GM12875 (cell line): ENCODE data around the gene PWWP2B.
A peak's percentile ranks its signal among the peaks of the same experiment; 100 is the strongest.

Experiments
- H3K4me3 ChIP-seq: one replicate; pipeline ENCODE4 v1.5.1; 2011; ENCODE audit warnings: low read depth, low read length, control low read depth
- TF ChIP-seq, protein P1 (sequence below): IDR thresholded peaks from 2 replicates; pipeline ENCODE4 v1.5.1; 2011; ENCODE audit warnings: low read depth, mild to moderate bottlenecking, control low read depth, inconsistent platforms, low read length, moderate library complexity, borderline replicate concordance; ENCODE audit not compliant: insufficient read depth

Gene PWWP2B

GRCh38 chr10:132357286-132358058 is 39.5 kb upstream of the PWWP2B start:
- H3K4me3 ChIP-seq = no peak overlapping the region
- TF ChIP-seq, protein P1, sequence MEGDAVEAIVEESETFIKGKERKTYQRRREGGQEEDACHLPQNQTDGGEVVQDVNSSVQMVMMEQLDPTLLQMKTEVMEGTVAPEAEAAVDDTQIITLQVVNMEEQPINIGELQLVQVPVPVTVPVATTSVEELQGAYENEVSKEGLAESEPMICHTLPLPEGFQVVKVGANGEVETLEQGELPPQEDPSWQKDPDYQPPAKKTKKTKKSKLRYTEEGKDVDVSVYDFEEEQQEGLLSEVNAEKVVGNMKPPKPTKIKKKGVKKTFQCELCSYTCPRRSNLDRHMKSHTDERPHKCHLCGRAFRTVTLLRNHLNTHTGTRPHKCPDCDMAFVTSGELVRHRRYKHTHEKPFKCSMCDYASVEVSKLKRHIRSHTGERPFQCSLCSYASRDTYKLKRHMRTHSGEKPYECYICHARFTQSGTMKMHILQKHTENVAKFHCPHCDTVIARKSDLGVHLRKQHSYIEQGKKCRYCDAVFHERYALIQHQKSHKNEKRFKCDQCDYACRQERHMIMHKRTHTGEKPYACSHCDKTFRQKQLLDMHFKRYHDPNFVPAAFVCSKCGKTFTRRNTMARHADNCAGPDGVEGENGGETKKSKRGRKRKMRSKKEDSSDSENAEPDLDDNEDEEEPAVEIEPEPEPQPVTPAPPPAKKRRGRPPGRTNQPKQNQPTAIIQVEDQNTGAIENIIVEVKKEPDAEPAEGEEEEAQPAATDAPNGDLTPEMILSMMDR = no peak

DNA sequence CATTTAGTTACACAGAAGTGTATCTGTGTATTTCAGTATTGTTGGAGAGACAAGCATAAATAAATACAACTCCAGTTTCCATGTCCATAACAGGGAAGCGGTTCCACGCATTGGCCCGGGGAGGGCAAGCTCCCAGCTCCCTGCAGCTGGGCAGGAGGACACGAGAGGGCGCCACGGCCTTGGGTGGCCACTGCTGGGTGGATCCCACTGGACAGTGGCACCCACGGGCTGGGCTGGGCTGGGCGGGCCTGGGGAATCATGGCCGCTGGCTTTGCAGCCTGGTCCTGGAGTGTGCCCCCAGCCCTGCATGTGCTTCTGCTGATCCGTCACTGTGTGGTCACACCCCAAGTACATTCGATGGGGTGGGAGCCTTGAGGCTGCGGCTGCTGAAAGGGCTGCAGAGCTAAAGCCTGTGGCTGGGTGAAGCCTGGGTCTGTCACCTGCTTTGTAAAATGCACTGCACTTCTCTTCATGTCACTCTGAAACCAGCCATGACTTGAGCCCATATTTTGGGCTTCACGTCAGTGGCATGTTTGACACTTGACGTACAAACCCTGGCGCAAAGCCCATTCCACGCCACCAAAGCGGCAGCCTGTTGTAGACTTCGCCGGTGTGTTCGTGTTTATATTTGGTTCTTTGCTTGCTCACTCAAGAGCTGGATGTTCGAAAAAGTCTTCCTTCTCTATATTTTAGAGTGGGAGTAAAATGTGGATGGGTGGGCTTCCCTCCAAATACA is 37.5 kb upstream of the PWWP2B start:
- TF ChIP-seq, protein P1 = no peak
- H3K4me3 ChIP-seq = no peak overlapping the region

GRCh38 chr10:132360766-132361447 is 36.1 kb upstream of the PWWP2B start:
- H3K4me3 ChIP-seq = no peak overlapping the region
- TF ChIP-seq, protein P1 = peak; percentile 68

- TF ChIP-seq, protein P1 = no peak
- no peak overlapping the region for H3K4me3 ChIP-seq
Measured at GRCh38 chr10:132361581-132362101, 35.4 kb upstream of the PWWP2B start.

GRCh38 chr10:132362151-132362611 is 34.8 kb upstream of the PWWP2B start:
- TF ChIP-seq, protein P1 = no peak
- H3K4me3 ChIP-seq = no peak overlapping the region

- no peak overlapping the region for H3K4me3 ChIP-seq
- TF ChIP-seq, protein P1 = no peak
Measured at GRCh38 chr10:132363376-132363775, 33.6 kb upstream of the PWWP2B start.
